Subcutaneous abdominal adipose tissue (tissue), 5 donors: Measurements from ENCODE around the gene PICALM.

Source experiments
- H3K27ac ChIP-seq: one replicate; pipeline ENCODE4 v1.7.0; 2013; ENCODE audit warnings: low read depth, mild to moderate bottlenecking, inconsistent platforms, low read length, moderate library complexity
- H3K27me3 ChIP-seq, 5 donors: one replicate each; pipeline ENCODE4 v1.7.0; 2013; ENCODE audit warnings: low read length in 5 of 5, inconsistent platforms in 1 of 5; ENCODE audit not compliant: control insufficient read depth in 5 of 5, insufficient read depth in 4 of 5
- H3K36me3 ChIP-seq, 5 donors: one replicate each; pipeline ENCODE4 v1.7.0; 2013; ENCODE audit warnings: low read length in 5 of 5; ENCODE audit not compliant: control insufficient read depth in 5 of 5, insufficient read depth in 5 of 5
- H3K4me1 ChIP-seq, 5 donors: one replicate each; pipeline ENCODE4 v1.7.0; 2013; ENCODE audit warnings: low read length in 5 of 5, mild to moderate bottlenecking in 3 of 5, moderate library complexity in 1 of 5; ENCODE audit not compliant: control insufficient read depth in 5 of 5, insufficient read depth in 5 of 5
- H3K4me3 ChIP-seq, 5 donors: one replicate each; pipeline ENCODE4 v1.7.0; 2013; ENCODE audit warnings: low read length in 5 of 5, low read depth in 1 of 5
- H3K9ac ChIP-seq, 5 donors: one replicate each; pipeline ENCODE4 v1.7.0; 2013; ENCODE audit warnings: low read length in 5 of 5, mild to moderate bottlenecking in 4 of 5, moderate library complexity in 3 of 5
- H3K9me3 ChIP-seq, 5 donors: one replicate each; pipeline ENCODE4 v1.7.0; 2013; ENCODE audit warnings: low read length in 5 of 5; ENCODE audit not compliant: control insufficient read depth in 5 of 5
- donor health status: healthy.
- donor health status: healthy.
- donor health status: healthy.
- donor health status: healthy.
- donor health status: healthy.

PICALM gene

GRCh38 chr11:85914425-85914824, 154.5 kb downstream of the PICALM start:
- H3K27ac ChIP-seq = no peak overlapping the region
- H3K27me3 ChIP-seq = no peaks in the 10 kb centered on the region
- H3K9ac ChIP-seq = no peak overlapping the region
- H3K36me3 ChIP-seq = no peaks in the 10 kb centered on the region
- H3K4me1 ChIP-seq = no peaks in the 10 kb centered on the region
- H3K4me3 ChIP-seq = no peak overlapping the region
- peaks cover 0 to 4% (median 3%) of the 10 kb centered on the region in 5 donors for H3K9me3 ChIP-seq

DNA sequence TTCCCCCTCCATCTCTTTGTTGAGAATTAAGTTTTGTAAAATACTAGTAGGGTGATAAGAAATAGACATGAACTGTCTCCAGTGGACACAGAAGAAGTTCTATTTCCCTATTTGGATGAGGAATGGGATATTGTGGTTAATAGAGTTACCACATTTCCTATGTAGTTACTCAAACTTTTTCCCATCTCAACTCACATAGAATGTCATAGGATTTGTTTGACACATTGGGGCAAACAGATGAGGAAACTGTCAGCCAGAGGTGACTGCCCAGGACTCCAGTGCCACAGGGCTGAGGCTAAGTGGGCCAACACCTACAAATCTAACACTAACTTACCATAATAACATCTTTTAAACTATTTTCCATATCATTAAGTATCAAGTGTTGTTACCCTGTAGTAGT, 155.4 kb downstream of the PICALM start:
- no peaks in the 10 kb centered on the region for H3K27me3 ChIP-seq
- H3K4me1 ChIP-seq = no peaks in the 10 kb centered on the region
- H3K4me3 ChIP-seq = no peak overlapping the region
- H3K9me3 ChIP-seq = peaks cover 0 to 4% (median 3%) of the 10 kb centered on the region in 5 donors
- H3K9ac ChIP-seq = no peak overlapping the region
- H3K27ac ChIP-seq = no peak overlapping the region
- H3K36me3 ChIP-seq = no peaks in the 10 kb centered on the region

- Histone ChIP-seq H3K4me1 (no peaks in the 10 kb centered on the region), H3K36me3 (no peaks in the 10 kb centered on the region), H3K4me3 (no peak overlapping the region), H3K27ac (no peak overlapping the region), H3K27me3 (no peaks in the 10 kb centered on the region), H3K9ac (no peak overlapping the region), H3K9me3 (peaks cover 0 to 4% (median 3%) of the 10 kb centered on the region in 5 donors)
Measured at GRCh38 chr11:85912414-85912813, 156.5 kb downstream of the PICALM start.
